Endothelial cell (in vitro differentiated cells): Measurements from ENCODE around the gene LRFN2. TPM values are rescaled to one million over a fixed set of nuclear protein-coding genes. Genes with fewer than 3 reads are reported as not detected.

ENCODE experiments used
- DNase-seq: peaks from one replicate; pipeline ENCODE4 v3.0.0; 2021; ENCODE audit warnings: low spot score
- H3K27ac Mint-ChIP-seq: one replicate; pipeline ENCODE4 v1.8.0; 2021; ENCODE audit warnings: mixed read lengths, inconsistent platforms; ENCODE audit not compliant: unreplicated experiment
- H3K27me3 Mint-ChIP-seq: one replicate; pipeline ENCODE4 v1.8.0; 2021; ENCODE audit warnings: mild to moderate bottlenecking, moderate library complexity, mixed read lengths, inconsistent platforms; ENCODE audit not compliant: unreplicated experiment
- H3K36me3 Mint-ChIP-seq: one replicate; pipeline ENCODE4 v1.8.0; 2021; ENCODE audit warnings: mild to moderate bottlenecking, low read depth, mixed read lengths, inconsistent platforms; ENCODE audit not compliant: unreplicated experiment
- H3K4me1 Mint-ChIP-seq: one replicate; pipeline ENCODE4 v1.8.0; 2021; ENCODE audit warnings: mild to moderate bottlenecking, mixed read lengths, inconsistent platforms; ENCODE audit not compliant: unreplicated experiment
- H3K4me3 Mint-ChIP-seq: one replicate; pipeline ENCODE4 v1.8.0; 2021; ENCODE audit warnings: mild to moderate bottlenecking, mixed read lengths, inconsistent platforms; ENCODE audit not compliant: unreplicated experiment
- H3K9me3 Mint-ChIP-seq: one replicate; pipeline ENCODE4 v1.8.0; 2021; ENCODE audit warnings: mixed read lengths, inconsistent platforms; ENCODE audit not compliant: unreplicated experiment
- CTCF ChIP-seq: fragments of 200-600 bp; sonication (generic); IDR thresholded peaks from one replicate; pipeline ENCODE4 v1.5.0; 2021; ENCODE audit warnings: antibody characterized with exemption; ENCODE audit not compliant: unreplicated experiment
- total RNA-seq: library from RNA; stranded (reverse); fragmentation: NEBNext Ultra II Directional; extraction: Animal tissue kit (Norgen Biotek cat#: 25700); gene quantifications from one replicate; pipeline ENCODE4 v1.2.1, GENCODE V29; 2021; ENCODE audit not compliant: unreplicated experiment

The LRFN2 gene
- total RNA-seq, 1 donor from 2014 or later, result 0.59 TPM

- no peaks in the 10 kb centered on the region for H3K36me3 Mint-ChIP-seq
- H3K27me3 Mint-ChIP-seq, result peaks cover 3% of the 10 kb centered on the region
- H3K27ac Mint-ChIP-seq, result no peak overlapping the region
- no peak for TF ChIP-seq CTCF
- DNase-seq, result no peak
- H3K4me1 Mint-ChIP-seq, result peaks cover 3% of the 10 kb centered on the region
- H3K4me3 Mint-ChIP-seq, result no peak overlapping the region
- H3K9me3 Mint-ChIP-seq, result no peaks in the 10 kb centered on the region
These were observed 194.6 kb downstream of the LRFN2 start for GRCh38 chr6:40392589-40392988.

- H3K36me3 Mint-ChIP-seq, result no peaks in the 10 kb centered on the region
- no peak for DNase-seq
- no peak overlapping the region for H3K4me3 Mint-ChIP-seq
- no peak for TF ChIP-seq CTCF
- H3K4me1 Mint-ChIP-seq, result peaks cover 3% of the 10 kb centered on the region
- no peaks in the 10 kb centered on the region for H3K9me3 Mint-ChIP-seq
- no peak overlapping the region for H3K27ac Mint-ChIP-seq
- peaks cover 3% of the 10 kb centered on the region for H3K27me3 Mint-ChIP-seq
These were observed 195.2 kb downstream of the LRFN2 start for GRCh38 chr6:40391851-40392517.

- no peak overlapping the region for H3K27ac Mint-ChIP-seq
- no peaks in the 10 kb centered on the region for H3K36me3 Mint-ChIP-seq
- no peak for TF ChIP-seq CTCF
- peaks cover 3% of the 10 kb centered on the region for H3K4me1 Mint-ChIP-seq
- DNase-seq, result no peak
- no peaks in the 10 kb centered on the region for H3K9me3 Mint-ChIP-seq
- H3K27me3 Mint-ChIP-seq, result peaks cover 3% of the 10 kb centered on the region
- no peak overlapping the region for H3K4me3 Mint-ChIP-seq
These were observed 196.1 kb downstream of the LRFN2 start for GRCh38 chr6:40391086-40391485.

- no peak for TF ChIP-seq CTCF
- Mint-ChIP-seq H3K9me3 (no peaks in the 10 kb centered on the region), H3K27ac (no peak overlapping the region), H3K4me1 (peaks cover 3% of the 10 kb centered on the region), H3K4me3 (no peak overlapping the region), H3K27me3 (peaks cover 3% of the 10 kb centered on the region), H3K36me3 (no peaks in the 10 kb centered on the region)
- no peak for DNase-seq
These were observed 196.9 kb downstream of the LRFN2 start for GRCh38 chr6:40390144-40390800.

- Mint-ChIP-seq H3K4me1 (peaks cover 3% of the 10 kb centered on the region), H3K27me3 (peaks cover 3% of the 10 kb centered on the region), H3K36me3 (no peaks in the 10 kb centered on the region), H3K4me3 (no peak overlapping the region), H3K9me3 (no peaks in the 10 kb centered on the region), H3K27ac (no peak overlapping the region)
- no peak for DNase-seq
- no peak for TF ChIP-seq CTCF
These were observed 197.9 kb downstream of the LRFN2 start for GRCh38 chr6:40389254-40389653.
